Mesendoderm (in vitro differentiated cells): ENCODE measurements around the gene APCDD1.
A peak's percentile ranks its signal among the peaks of the same experiment; 100 is the strongest.

Experiments used
- DNase-seq: peaks from one replicate; pipeline ENCODE4 v3.0.0; 2013
- H2AK5ac ChIP-seq: 2 replicates; pipeline ENCODE4 v1.6.1; 2013; ENCODE audit warnings: low read length, inconsistent platforms
- H2BK120ac ChIP-seq: 2 replicates; pipeline ENCODE4 v1.6.1; 2013; ENCODE audit warnings: low read depth, mild to moderate bottlenecking, low read length, moderate library complexity, mixed read lengths
- H2BK15ac ChIP-seq: replicated peaks from 2 replicates; pipeline ENCODE4 v1.6.1; 2013; ENCODE audit warnings: low read depth, mild to moderate bottlenecking, moderate library complexity
- H2BK5ac ChIP-seq: 2 replicates; pipeline ENCODE4 v1.6.1; 2013; ENCODE audit warnings: low read length, inconsistent platforms
- H3K18ac ChIP-seq: 2 replicates; pipeline ENCODE4 v1.6.1; 2013; ENCODE audit warnings: mild to moderate bottlenecking, low read length, mixed read lengths
- H3K23ac ChIP-seq: one replicate; pipeline ENCODE4 v1.6.1; 2013; ENCODE audit warnings: low read length
- H3K27ac ChIP-seq: 2 replicates; pipeline ENCODE4 v1.5.1; 2013; ENCODE audit warnings: low read depth, mild to moderate bottlenecking, inconsistent platforms, low read length, moderate library complexity
- H3K27me3 ChIP-seq: 2 replicates; pipeline ENCODE4 v1.6.1; 2013; ENCODE audit warnings: low read length, control low read depth, mild to moderate bottlenecking, inconsistent platforms; ENCODE audit not compliant: insufficient read depth, poor library complexity
- H3K36me3 ChIP-seq: 2 replicates; pipeline ENCODE4 v1.6.1; 2013; ENCODE audit warnings: low read length, inconsistent platforms; ENCODE audit not compliant: control insufficient read depth, insufficient read depth
- H3K4ac ChIP-seq: one replicate; pipeline ENCODE4 v1.6.1; 2013; ENCODE audit warnings: low read depth, mild to moderate bottlenecking, low read length, moderate library complexity
- H3K4me1 ChIP-seq: 2 replicates; pipeline ENCODE4 v1.6.1; 2013; ENCODE audit warnings: low read depth, low read length, inconsistent platforms; ENCODE audit not compliant: control insufficient read depth
- H3K4me2 ChIP-seq: 2 replicates; pipeline ENCODE4 v1.6.1; 2013; ENCODE audit warnings: low read length
- H3K4me3 ChIP-seq: 2 replicates; pipeline ENCODE4 v1.5.1; 2013; ENCODE audit warnings: mild to moderate bottlenecking, low read length
- H3K56ac ChIP-seq: one replicate; pipeline ENCODE4 v1.6.1; 2013; ENCODE audit warnings: low read length
- H3K79me1 ChIP-seq: 2 replicates; pipeline ENCODE4 v1.6.1; 2013; ENCODE audit warnings: low read length, inconsistent platforms
- H3K79me2 ChIP-seq: 2 replicates; pipeline ENCODE4 v1.6.1; 2013; ENCODE audit warnings: mild to moderate bottlenecking, low read length; ENCODE audit not compliant: control insufficient read depth, insufficient read depth
- H3K9ac ChIP-seq: 2 replicates; pipeline ENCODE4 v1.6.1; 2013; ENCODE audit warnings: low read length, inconsistent platforms
- H4K5ac ChIP-seq: one replicate; pipeline ENCODE4 v1.6.1; 2013; ENCODE audit warnings: low read length
- H4K8ac ChIP-seq: one replicate; pipeline ENCODE4 v1.6.1; 2013; ENCODE audit warnings: low read depth, mild to moderate bottlenecking, control low read depth, low read length, moderate library complexity
- WGBS: extraction: QIAGEN DNeasy Blood & Tissue Kit; methylation state at CpG from one replicate; pipeline ENCODE4 v1.1.7; 2013; ENCODE audit warnings: low lambda C conversion rate, missing lambda C conversion rate; ENCODE audit not compliant: insufficient coverage; ENCODE audit errors: extremely low coverage; 5-methylcytosine and 5-hydroxymethylcytosine counted together

The APCDD1 gene

GRCh38 chr18:10475654-10476291, 21.3 kb downstream of the APCDD1 start:
- no peak overlapping the region for H3K27ac ChIP-seq
- WGBS: no CpG with 5 or more reads among the region's 15 CpGs
- H3K18ac ChIP-seq: no peak overlapping the region

GRCh38 chr18:10476338-10476791, 21.9 kb downstream of the APCDD1 start:
- DNase-seq: no peak
- H3K4me3 ChIP-seq: no peak overlapping the region
- no peak overlapping the region for H2BK5ac ChIP-seq
- H3K27ac ChIP-seq: no peak overlapping the region
- no peak overlapping the region for H3K4ac ChIP-seq
- no peak overlapping the region for H2BK15ac ChIP-seq
- H3K56ac ChIP-seq: no peak overlapping the region
- no peak overlapping the region for H3K9ac ChIP-seq
- peaks cover 11% of the 10 kb centered on the region for H3K4me1 ChIP-seq
- peaks cover 3% of the 10 kb centered on the region for H3K36me3 ChIP-seq
- no peak overlapping the region for H4K5ac ChIP-seq
- no peak overlapping the region for H2BK120ac ChIP-seq
- H3K27me3 ChIP-seq: no peaks in the 10 kb centered on the region
- no peak overlapping the region for H3K4me2 ChIP-seq
- H2AK5ac ChIP-seq: no peak overlapping the region
- no peak overlapping the region for H4K8ac ChIP-seq
- no peaks in the 10 kb centered on the region for H3K79me1 ChIP-seq
- H3K79me2 ChIP-seq: no peaks in the 10 kb centered on the region
- H3K18ac ChIP-seq: no peak overlapping the region
- WGBS: no CpG with 5 or more reads among the region's 9 CpGs
- H3K23ac ChIP-seq: no peak overlapping the region

More at GRCh38 chr18:10475654-10476291, 21.3 kb downstream of the APCDD1 start:
- Histone ChIP-seq H3K27me3 (no peaks in the 10 kb centered on the region), H2BK5ac (no peak overlapping the region), H3K23ac (no peak overlapping the region), H4K8ac (no peak overlapping the region), H3K4me1 (peaks cover 11% of the 10 kb centered on the region), H3K4ac (no peak overlapping the region), H2AK5ac (no peak overlapping the region), H2BK15ac (no peak overlapping the region), H3K4me2 (no peak overlapping the region), H3K79me1 (no peaks in the 10 kb centered on the region), H3K56ac (no peak overlapping the region), H2BK120ac (no peak overlapping the region), H3K4me3 (no peak overlapping the region), H3K79me2 (no peaks in the 10 kb centered on the region), H4K5ac (no peak overlapping the region), H3K36me3 (peaks cover 3% of the 10 kb centered on the region), H3K9ac (no peak overlapping the region)
- DNase-seq: no peak

GRCh38 chr18:10477121-10477862, 22.9 kb downstream of the APCDD1 start:
- Histone ChIP-seq H2BK120ac (no peak overlapping the region), H2BK15ac (no peak overlapping the region), H3K9ac (no peak overlapping the region), H2BK5ac (peak overlapping the region; percentile 28), H3K4me2 (no peak overlapping the region), H3K4me3 (no peak overlapping the region), H3K27me3 (no peaks in the 10 kb centered on the region), H3K18ac (peak overlapping the region; percentile 6), H3K4me1 (peaks cover 11% of the 10 kb centered on the region), H4K5ac (no peak overlapping the region), H3K4ac (no peak overlapping the region), H3K56ac (peak overlapping the region; percentile 60), H3K79me1 (no peaks in the 10 kb centered on the region), H4K8ac (no peak overlapping the region), H2AK5ac (no peak overlapping the region), H3K27ac (peak overlapping the region; percentile 66), H3K23ac (no peak overlapping the region), H3K36me3 (peaks cover 3% of the 10 kb centered on the region), H3K79me2 (no peaks in the 10 kb centered on the region)
- peak; percentile 28 for DNase-seq
- WGBS: no CpG with 5 or more reads among the region's 3 CpGs

GRCh38 chr18:10477863-10478260, 23.4 kb downstream of the APCDD1 start:
- H4K5ac ChIP-seq: no peak overlapping the region
- H3K79me2 ChIP-seq: no peaks in the 10 kb centered on the region
- H3K9ac ChIP-seq: no peak overlapping the region
- peak overlapping the region; percentile 9 for H2AK5ac ChIP-seq
- no peak overlapping the region for H3K56ac ChIP-seq
- H3K4me2 ChIP-seq: no peak overlapping the region
- no peak overlapping the region for H3K4me3 ChIP-seq
- H3K23ac ChIP-seq: no peak overlapping the region
- peak overlapping the region; percentile 2 for H3K18ac ChIP-seq
- DNase-seq: no peak
- no peak overlapping the region for H2BK15ac ChIP-seq
- peaks cover 11% of the 10 kb centered on the region for H3K4me1 ChIP-seq
- H3K4ac ChIP-seq: no peak overlapping the region
- no peak overlapping the region for H2BK120ac ChIP-seq
- H3K36me3 ChIP-seq: peaks cover 3% of the 10 kb centered on the region
- no peak overlapping the region for H4K8ac ChIP-seq
- no peak overlapping the region for H3K27ac ChIP-seq
- H3K27me3 ChIP-seq: no peaks in the 10 kb centered on the region
- H2BK5ac ChIP-seq: no peak overlapping the region
- WGBS: no CpG with 5 or more reads among the region's 2 CpGs
- H3K79me1 ChIP-seq: no peaks in the 10 kb centered on the region

- no CpG with 5 or more reads among the region's 9 CpGs for whole genome bisulfite sequencing
- peaks cover 3% of the 10 kb centered on the region for H3K36me3 ChIP-seq
Observed at GRCh38 chr18:10481831-10482230, 27.4 kb downstream of the APCDD1 start.

More at GRCh38 chr18:10481831-10482230, 27.4 kb downstream of the APCDD1 start:
- H4K5ac ChIP-seq: no peak overlapping the region
- H3K27ac ChIP-seq: no peak overlapping the region
- no peak overlapping the region for H3K4me3 ChIP-seq
- H3K4me2 ChIP-seq: no peak overlapping the region
- no peak overlapping the region for H3K4ac ChIP-seq
- no peak overlapping the region for H2BK120ac ChIP-seq
- no peak overlapping the region for H3K23ac ChIP-seq
- H3K18ac ChIP-seq: peak overlapping the region; percentile 56
- peak; percentile 71 for DNase-seq
- no peak overlapping the region for H4K8ac ChIP-seq
- H2BK15ac ChIP-seq: no peak overlapping the region
- H2AK5ac ChIP-seq: no peak overlapping the region
- no peaks in the 10 kb centered on the region for H3K79me1 ChIP-seq
- H3K56ac ChIP-seq: no peak overlapping the region
- H2BK5ac ChIP-seq: no peak overlapping the region
- H3K79me2 ChIP-seq: no peaks in the 10 kb centered on the region
- no peak overlapping the region for H3K9ac ChIP-seq
- peaks cover 7% of the 10 kb centered on the region for H3K4me1 ChIP-seq
- H3K27me3 ChIP-seq: no peaks in the 10 kb centered on the region
